ENCODE results near the gene ZNF516.

The ZNF516 gene

DNA sequence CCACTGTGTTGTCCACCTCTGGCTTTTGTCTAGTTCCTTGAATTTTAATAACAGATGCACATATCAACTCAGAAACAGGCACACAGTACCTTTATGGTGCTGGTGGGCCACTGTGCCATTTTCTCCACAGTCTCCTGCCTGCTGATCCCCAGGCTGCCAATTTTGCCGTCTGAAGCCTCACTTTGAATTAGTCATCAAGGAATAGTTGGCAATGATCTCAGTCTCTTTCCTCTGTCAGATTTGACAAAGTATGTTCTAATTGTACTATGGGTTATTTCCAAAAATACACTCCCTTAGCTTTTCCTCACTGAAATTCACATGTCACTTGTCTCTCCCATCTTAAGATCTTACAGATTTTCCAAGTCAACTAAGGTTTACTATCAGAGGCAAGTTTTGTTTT lies 140.7 kb downstream of the ZNF516 start:
- no peak for TF ChIP-seq CTCF (IDR thresholded peaks at IDR 0.05)
- H3K9me3 ChIP-seq (ENCODE audit: control insufficient read depth, low read length), result no peaks in the 10 kb centered on the region
- no peak overlapping the region for H2AFZ ChIP-seq
- no peak overlapping the region for H3K9ac ChIP-seq
- H3K36me3 ChIP-seq (ENCODE audit: control insufficient read depth, insufficient read depth, low read length), result no peaks in the 10 kb centered on the region
- H3K27me3 ChIP-seq (ENCODE audit: control insufficient read depth, insufficient read depth, low read length), result no peaks in the 10 kb centered on the region
- no peaks in the 10 kb centered on the region for H3K4me1 ChIP-seq
- no peak overlapping the region for H3K27ac ChIP-seq
- no peaks in the 10 kb centered on the region for H3K79me2 ChIP-seq
- no peak overlapping the region for H3K4me3 ChIP-seq (ENCODE audit: low read depth, low read length)
- H3K4me2 ChIP-seq (ENCODE audit: low read length), result no peak overlapping the region

- Histone ChIP-seq H3K9ac (no peak overlapping the region), H3K4me1 (no peaks in the 10 kb centered on the region), H3K79me2 (no peaks in the 10 kb centered on the region), H3K4me3 (ENCODE audit: low read depth, low read length) (no peak overlapping the region), H3K27me3 (ENCODE audit: control insufficient read depth, insufficient read depth, low read length) (no peaks in the 10 kb centered on the region), H2AFZ (no peak overlapping the region), H3K36me3 (ENCODE audit: control insufficient read depth, insufficient read depth, low read length) (no peaks in the 10 kb centered on the region), H3K9me3 (ENCODE audit: control insufficient read depth, low read length) (no peaks in the 10 kb centered on the region), H3K27ac (no peak overlapping the region), H3K4me2 (ENCODE audit: low read length) (no peak overlapping the region)
- no peak for TF ChIP-seq CTCF (IDR thresholded peaks at IDR 0.05)
These were observed 141.5 kb downstream of the ZNF516 start for GRCh38 chr18:76353500-76353899.

DNA sequence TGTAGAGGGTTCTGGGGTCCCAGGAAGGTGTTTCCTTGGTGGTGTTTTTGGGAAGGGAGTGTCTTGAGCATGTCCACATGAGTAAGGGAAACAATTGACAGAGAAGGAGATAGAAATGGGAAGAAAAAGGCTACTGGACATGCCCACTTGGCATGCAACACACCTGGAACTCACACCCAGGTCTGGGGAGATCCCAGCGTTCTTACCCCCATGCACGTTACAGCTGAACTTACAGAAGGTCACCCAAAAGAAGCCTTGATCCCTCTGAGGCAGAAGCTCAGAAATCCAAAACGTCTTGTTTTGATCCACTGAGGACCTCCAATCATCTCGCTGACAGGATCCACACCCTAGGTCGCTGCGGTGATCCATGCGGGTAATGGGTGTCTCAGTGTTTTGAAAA lies 142.0 kb downstream of the ZNF516 start:
- Histone ChIP-seq H2AFZ (no peak overlapping the region), H3K9me3 (ENCODE audit: control insufficient read depth, low read length) (no peaks in the 10 kb centered on the region), H3K36me3 (ENCODE audit: control insufficient read depth, insufficient read depth, low read length) (no peaks in the 10 kb centered on the region), H3K9ac (no peak overlapping the region), H3K4me3 (ENCODE audit: low read depth, low read length) (no peak overlapping the region), H3K27ac (no peak overlapping the region), H3K27me3 (ENCODE audit: control insufficient read depth, insufficient read depth, low read length) (no peaks in the 10 kb centered on the region), H3K4me1 (no peaks in the 10 kb centered on the region), H3K4me2 (ENCODE audit: low read length) (no peak overlapping the region), H3K79me2 (no peaks in the 10 kb centered on the region)
- no peak for TF ChIP-seq CTCF (IDR thresholded peaks at IDR 0.05)

DNA sequence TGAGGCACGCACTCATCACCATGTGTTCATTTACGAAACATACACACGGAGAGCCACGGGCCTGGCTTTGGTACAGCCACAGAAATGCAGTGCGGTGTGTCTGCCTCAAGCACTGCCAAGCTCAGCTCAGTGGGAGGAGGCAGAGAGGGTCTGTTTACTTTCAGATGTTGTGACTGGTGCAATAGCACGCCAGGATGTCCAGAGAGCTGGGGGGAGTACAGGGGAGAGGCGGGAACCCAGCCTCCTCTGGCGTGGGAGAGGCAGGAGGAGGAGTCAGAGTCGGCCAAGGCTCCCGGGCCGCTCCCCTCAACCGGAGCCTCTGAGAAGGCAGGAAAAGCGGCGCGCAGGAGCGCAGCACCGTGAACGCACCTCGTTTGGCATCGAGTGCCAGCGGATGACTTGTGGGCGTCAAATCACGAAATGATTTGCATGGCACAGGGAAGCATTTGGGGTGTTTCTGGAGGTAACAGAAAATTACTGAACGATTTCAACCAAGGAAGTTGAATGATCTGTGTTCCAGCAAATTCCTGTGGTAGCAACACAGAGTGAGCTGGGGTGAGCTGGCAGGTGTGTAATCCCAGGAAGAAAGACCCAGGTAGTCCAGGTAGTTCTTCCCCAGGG lies 143.0 kb downstream of the ZNF516 start:
- Histone ChIP-seq H3K9ac (no peak overlapping the region), H3K4me1 (no peaks in the 10 kb centered on the region), H3K27ac (no peak overlapping the region), H2AFZ (no peak overlapping the region), H3K27me3 (ENCODE audit: control insufficient read depth, insufficient read depth, low read length) (no peaks in the 10 kb centered on the region), H3K36me3 (ENCODE audit: control insufficient read depth, insufficient read depth, low read length) (no peaks in the 10 kb centered on the region), H3K4me2 (ENCODE audit: low read length) (no peak overlapping the region), H3K79me2 (no peaks in the 10 kb centered on the region), H3K4me3 (ENCODE audit: low read depth, low read length) (no peak overlapping the region), H3K9me3 (ENCODE audit: control insufficient read depth, low read length) (no peaks in the 10 kb centered on the region)
- no peak for TF ChIP-seq CTCF (IDR thresholded peaks at IDR 0.05)
